OCI-M2 (cell line): ENCODE measurements around the gene ANKMY1.

Experiments
- DNase-seq: peaks from one replicate; lab custom pipeline; 2025; ENCODE audit not compliant: unreplicated experiment; lab: John Stamatoyannopoulos, UW

ANKMY1 gene

DNA sequence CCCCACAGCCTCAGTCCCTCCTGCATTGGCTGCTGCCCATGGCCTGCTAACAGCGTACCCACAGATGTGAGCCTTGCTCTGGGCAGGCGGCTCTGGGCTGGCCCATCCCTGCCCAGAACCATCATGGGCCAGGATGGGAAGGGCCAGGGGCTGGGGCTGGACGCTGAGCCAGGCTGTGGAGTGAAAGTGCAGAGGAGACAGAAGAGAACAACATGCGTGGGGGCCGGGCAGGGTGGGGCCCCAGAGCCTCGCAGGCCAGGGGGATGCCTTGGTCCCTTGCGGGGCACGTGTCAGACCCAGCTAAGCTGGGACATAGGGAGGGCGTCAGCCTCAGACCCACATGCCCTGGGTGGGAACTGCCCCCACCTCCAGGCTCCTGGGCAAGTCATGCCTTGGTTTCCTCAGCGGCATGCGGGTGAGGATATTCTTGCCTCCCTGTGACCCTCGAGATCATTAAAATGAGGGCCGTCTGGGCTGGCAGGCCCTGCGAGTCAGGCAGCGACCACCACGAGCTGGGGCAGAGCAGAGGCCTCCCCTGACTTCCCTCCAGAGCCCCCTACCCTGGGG lies 95.0 kb downstream of the ANKMY1 start:
- no peak for DNase-seq

DNA sequence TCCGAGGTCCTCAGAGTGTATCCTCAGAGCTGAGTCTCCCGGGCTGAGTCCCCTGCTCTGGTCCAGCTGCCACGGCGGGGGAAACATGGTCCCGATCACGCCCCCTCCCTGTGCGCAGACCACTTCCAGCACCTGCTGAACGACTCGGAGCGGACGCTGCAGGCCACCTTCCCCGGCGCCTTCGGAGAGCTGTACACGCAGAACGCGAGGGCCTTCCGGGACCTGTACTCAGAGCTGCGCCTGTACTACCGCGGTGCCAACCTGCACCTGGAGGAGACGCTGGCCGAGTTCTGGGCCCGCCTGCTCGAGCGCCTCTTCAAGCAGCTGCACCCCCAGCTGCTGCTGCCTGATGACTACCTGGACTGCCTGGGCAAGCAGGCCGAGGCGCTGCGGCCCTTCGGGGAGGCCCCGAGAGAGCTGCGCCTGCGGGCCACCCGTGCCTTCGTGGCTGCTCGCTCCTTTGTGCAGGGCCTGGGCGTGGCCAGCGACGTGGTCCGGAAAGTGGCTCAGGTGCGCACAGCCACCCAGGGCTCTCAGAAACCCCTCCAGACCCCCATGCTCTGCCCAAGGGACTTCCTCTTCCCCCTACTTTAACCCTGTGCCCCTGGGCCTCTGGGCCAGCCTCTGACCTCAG lies 95.6 kb downstream of the ANKMY1 start:
- no peak for DNase-seq

DNA sequence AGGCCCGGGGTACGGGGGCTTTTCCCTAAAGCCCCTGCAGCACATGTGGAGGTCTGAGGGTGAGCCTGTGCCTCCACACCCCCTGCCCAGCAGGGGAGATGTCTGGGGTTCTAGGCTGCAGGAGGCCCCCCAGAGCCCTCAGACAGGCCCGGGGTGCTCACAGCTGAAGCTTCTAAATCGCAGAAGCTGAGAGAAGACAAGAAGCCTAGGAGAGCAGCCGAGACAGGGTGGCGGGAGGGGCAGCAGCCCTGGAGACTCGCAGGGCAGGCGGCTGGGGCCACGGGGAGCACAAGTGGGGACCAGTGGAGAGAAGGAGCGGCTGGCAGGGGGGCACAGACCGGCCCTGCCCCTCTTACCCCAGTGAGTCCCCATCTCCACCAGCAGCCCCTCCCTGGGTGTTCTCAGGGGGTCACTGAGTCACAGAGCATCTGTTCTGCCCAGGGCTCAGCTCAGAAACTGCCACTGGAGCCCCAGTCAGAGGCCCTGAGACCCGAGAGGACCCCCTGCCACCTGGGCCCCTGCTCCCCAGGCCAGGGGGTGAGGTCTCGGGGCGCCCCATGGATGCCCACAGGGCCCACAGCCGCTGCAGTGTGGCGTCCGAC lies 96.2 kb downstream of the ANKMY1 start:
- no peak for DNase-seq

DNA sequence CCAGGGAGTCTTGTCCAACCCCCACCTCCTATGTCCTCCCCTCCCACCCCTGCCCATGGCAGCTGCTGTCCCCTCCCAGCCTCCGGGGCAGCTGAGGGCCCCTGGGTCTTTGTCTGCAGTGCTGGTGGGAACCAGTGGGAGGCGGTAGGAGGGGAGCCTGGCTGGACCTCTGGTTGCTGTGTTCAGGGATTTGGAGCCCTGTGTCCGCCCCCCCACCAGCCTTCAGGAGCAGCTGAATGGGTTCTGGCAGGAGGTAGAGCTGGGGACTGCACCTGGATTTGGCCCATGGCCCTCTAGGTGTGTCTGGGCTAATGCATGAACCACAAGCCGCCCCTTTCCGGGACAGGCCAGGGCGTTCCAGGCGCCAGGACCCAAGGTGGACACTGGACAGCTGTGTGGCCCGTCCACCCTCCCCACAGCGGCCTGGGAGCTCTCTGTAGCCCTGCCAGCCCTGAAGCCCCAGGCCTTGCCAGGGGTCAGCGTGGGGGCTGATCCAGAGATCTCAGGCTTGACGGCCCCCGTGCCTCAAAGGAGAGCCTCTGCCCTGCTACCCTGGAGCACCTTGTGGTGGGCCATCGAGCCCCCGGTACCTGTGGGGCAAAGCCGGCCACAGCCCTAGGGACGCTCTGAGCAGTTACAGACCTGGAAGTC lies 96.9 kb downstream of the ANKMY1 start:
- no peak for DNase-seq

DNA sequence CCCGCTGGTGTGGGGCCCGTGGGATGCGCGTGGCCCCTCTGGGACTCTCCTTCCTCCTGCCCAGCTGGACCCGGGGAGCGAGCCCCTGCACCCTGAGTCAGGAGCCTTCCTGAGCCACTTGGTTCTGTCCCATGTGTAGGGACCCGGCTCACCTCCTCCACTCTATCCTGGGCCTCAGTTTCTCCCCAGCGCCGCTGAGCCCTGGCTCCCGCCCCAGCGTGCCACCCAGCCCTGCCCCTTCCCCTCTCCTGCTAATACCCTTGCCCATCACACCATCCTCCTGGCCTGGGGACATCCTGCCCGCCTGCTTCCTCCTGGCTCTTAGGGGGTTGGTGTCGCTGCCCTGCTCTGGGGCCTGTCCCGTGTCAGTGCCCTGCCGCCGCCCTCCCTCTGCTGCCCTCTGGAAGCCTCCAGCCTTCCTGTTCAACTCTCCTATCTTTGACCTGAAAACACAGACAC lies 97.5 kb downstream of the ANKMY1 start:
- no peak for DNase-seq

DNA sequence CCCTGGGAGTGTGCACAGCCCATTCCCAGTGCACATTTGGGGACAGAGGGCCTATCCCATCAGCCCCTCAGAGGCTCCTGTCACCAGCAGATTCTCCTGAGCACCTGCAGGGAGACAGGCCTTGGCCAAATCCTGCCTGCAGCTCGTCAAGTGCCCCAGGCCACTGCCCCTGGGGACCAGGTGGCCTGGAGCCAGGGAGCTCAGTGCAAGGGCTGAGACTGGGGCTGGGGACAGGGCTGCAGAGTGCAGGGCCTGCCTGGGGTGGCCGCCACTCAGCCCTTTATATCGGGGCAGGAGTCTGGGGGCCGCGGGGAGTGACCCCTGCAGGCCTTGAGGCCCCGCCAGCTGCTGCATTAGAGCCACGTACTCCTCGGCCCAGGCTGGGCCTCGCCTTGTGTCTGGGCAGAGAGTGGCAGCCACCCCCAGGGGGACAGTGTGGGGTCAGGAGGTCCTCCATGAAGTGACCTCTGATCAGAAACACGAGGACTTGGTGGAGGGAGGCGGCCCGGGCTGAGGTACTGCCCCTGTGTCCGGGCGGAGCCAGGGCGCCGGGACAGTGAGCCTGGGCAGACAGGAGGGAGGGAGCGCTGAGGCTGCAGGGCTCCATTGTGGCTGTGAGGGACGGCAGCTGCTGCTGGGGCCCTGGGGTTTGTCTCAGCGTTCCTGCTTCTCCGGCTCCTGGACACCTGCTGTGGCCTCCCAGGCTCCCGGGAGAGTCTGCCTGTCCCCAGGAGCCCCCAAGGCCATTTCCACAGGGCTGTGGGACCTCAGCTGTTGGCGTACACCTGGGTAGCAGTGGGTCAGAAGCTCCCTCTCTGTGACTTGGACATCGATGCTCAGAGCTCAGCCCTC lies 98.2 kb downstream of the ANKMY1 start:
- DNase-seq, result no peak

DNA sequence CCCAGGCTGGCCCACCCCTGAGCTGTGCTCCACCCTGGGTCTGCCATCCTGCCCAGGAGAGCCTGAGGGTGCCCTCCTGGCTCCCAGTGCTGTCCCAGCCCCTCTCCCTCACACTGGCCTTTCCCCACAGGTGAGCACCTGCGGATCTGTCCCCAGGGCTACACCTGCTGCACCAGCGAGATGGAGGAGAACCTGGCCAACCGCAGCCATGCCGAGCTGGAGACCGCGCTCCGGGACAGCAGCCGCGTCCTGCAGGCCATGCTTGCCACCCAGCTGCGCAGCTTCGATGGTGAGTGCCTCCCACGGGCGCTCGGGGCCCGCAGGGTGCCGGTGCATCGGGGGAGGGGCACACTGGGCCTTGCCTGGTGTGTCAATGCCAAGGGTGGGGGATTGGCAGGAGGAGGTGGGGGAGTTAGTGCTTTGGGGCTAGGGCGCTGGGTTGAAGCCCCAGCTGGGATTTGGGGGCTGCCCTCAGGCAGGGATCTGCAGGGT lies 98.8 kb downstream of the ANKMY1 start:
- DNase-seq, result no peak

DNA sequence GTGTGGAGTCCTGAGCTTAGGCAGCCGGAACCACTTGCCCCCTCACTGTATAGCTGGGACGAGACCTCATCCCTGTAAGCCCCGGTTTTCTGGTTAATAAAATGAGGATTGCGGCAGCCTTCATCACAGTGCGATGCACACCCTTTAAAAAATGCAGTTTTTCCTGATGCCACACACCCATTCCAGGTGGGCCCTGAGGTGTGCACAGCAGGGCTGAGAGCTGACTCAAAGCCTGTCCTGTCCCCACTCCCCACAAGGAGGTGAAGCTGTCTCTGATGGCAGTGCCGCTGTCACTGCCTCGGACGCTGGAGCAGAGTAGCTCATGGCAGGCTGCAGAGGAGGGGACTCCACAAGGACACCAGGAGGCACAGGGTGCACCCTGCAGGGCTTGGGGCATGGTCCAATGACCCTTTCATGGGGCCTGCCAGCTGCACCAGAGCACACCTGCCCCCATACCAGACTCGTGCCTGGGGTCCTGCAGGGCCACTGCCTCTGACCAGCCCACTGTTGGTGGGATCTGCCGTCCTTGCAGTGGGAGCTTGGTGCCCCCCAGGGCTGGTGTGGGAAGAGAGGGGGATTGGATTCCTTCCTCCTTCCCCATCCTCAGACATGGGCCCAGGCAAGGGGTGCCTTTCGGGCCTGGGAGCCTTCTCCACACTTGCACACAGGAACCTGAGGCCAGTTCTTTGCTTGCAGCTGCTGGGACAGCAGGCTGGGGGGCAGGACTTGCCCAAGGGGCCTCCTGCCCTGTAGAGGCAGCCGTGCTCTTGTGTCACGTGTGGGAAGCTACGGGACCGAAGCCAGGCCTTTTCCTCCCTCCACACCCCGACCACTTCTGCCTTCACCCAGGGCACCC lies 99.5 kb downstream of the ANKMY1 start:
- DNase-seq, result no peak

DNA sequence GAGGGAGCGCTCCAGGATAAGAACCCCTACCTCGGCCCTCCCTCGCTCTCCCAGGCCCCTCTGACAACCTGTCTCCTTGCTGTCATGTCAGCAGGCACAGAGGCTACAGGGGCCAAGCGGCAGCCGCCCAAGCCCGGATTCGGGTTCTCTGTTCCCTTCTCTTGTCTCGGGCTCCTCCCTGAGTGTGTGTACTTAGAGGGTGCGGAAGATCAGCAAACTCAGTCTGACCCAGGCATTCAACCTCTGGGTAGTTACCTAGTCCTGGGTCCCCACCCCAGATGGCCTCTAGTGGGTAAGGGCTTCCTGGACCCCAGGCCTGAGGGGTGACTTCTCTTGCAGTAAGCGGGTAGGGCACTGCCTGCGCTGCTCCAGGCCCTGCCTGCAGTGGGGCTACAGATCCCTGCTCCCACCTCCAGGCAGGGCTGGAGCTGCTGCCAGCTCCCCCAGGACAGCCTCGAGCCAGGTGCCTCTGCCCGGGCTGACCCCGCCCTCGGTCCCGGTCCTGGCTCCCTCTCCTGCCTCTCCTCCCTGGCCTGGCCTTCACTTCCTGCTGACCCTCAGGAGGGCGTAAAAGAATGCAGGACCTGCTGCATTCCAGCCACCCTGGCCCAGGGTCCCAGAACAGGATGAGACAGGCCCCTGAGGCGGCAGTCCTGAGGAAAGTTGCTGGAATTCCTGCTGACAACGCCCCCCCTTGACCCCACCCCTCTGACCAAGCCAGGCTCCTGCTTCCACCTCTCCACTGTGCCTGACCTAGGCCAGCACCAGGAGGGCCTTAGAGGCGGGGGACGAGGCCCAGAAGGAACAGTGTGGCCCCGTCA lies 100.4 kb downstream of the ANKMY1 start:
- no peak for DNase-seq

DNA sequence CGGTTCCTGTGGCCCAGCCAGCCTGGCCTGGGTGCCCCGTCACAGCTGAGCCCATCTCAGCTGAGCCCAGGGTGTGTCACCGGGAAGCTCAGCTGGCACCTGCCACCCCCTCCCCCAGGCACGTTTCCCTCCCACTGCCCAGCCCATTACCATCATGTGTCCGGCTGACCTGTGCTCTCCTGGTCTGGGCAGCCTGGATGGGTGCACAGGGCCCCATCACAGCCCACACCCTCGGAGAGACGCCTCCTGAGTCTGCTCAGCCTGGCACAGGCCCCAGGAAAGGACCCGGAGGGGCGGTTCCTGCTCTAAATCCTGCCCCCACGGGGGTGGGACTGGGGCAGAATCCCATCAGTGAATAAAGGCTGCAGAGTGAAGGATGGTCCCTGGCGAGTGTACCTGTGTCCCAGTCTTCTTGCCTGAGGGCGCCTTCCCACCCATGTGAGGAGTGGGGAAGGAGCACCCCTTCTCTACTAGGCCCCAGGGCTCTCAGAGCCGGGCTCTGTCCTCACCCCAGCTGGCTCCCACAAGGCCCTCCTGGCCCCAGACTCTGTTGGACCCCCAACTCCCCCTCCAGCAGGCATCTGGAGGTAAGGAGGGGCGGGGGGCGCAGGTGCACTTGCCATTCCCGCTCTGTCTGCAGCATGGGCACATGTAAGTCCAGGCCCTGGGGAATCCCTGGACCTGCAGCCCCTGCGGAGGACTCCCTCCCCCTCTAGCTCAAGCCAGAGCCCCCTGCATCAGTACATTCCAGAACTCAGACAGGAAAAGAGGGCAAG lies 101.2 kb downstream of the ANKMY1 start:
- no peak for DNase-seq

DNA sequence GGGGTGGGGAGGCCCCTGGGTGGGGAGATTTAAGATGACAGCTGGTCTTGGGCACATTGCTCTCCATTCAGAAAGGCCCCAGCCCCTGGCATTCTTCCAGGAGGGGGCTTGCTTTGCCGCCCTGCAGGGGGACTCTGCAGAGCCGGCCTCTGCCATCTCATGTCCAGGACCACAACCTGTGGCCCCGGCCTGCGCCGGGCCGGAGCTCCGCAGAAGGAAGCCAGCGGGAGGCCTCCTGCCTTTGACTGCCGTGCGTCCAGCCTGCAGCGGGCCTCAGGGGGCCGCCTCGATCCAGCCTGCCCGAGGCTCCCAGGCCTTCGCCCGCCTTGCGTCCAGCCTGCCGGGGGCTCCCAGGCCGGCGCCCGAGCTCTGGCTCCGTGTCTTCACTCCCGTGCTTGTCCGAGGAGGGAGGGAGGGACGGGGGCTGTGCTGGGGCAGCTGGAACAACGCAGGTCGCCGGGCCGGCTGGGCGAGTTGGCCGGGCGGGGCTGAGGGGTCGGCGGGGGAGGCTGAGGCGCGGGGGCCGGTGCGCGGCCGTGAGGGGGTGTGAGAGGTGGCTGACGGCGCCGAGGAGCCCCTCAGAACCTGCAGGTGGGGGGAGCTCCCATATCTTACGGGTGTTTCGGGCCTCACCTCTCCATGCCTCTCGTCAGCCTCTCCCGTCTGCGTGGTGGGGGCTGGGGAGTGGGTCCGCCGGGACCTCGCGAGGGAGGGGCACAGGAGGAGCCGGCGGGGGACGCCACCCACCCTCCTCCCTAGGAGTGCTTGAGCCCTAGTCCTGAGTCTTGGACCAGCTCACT lies 101.9 kb downstream of the ANKMY1 start:
- DNase-seq, result no peak

DNA sequence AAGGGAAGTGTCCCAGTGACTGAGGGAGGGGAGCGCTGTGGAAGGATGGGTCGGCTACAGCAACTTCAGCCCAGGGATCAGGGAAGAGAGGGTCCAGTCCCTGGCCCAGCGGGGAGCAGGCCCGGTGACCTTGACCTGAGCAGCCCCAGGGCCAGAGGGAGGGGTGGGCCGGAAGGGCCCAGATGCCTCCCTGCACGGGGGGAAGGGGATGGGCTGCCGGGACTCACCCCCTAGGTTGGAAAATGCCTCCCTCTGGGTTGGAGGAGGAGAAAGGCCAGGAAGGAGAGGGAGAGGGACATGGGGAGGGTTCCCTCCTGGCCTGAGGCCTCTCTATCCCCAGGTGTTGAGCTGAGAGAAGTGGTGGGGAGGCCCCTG lies 102.5 kb downstream of the ANKMY1 start:
- no peak for DNase-seq

DNA sequence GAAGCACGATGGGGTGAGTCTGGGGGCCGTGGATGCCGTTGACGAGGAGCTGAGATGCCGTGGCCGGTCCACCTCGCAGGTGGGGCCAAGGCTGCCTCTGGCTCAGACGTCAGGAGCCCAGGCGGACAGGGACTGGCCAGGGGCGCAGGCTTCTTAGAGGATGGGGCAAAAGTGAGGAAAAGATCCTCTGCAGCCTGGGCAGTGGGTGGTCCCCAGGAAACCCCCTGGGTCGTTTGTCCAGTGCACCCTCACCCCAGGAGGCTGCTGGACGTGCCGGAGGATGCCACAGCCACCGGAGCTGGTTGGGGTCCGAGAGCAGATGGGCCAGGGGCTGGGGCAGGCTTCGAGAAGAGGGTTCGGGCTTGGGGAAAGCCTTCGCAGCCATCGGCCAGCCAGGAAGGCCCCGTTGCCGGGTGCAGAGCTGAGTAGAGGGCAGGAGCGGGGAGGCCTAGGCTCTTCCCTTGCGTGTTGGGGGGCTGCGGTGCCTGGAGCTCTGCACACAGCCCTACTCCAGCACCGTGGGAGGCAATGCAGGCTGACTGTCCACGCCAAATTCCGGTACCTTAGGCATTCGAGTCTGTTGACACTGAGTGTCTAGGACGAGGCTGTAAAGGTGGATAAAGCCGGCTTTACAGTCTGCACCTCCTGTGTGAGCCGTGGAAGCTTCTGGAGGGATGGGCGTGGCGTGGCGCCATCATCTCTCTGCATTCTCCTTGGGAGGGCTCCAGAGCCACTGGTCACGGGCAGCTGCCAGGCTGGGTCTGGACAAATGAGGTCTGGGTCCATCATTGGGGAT lies 103.5 kb downstream of the ANKMY1 start:
- DNase-seq, result no peak

DNA sequence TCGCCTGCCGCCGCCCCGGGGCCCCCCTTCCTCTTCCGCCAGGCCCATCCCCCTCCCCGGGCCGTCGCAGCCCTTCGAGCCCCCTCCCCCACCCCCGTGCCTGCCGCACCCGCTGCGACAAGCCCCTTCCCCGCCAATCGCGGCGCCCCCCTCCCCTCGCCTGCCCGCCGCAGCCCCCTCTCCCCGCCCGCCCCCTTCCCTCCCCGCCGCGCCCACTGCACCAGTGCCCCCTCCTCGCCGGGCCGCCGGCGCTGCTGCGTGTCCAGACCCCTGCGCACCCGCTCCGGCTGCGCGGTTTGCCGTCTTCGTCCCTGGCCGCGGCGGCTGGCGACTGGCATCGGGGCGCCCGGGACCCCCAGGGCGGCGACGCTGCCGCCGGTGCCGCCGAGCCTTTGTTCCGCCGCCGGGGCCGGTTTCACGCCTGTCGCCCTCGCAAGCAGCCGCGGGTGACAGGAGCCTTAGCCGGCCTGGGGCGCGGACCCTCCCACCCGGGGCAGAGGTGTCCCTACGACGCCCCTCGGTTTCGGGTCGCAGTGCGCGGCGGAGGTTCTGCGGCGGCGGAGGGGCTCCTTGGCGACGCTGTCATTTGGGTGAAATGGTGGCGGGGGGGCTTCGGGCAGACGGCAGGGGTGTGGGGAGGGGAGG lies 104.2 kb downstream of the ANKMY1 start:
- no peak for DNase-seq

DNA sequence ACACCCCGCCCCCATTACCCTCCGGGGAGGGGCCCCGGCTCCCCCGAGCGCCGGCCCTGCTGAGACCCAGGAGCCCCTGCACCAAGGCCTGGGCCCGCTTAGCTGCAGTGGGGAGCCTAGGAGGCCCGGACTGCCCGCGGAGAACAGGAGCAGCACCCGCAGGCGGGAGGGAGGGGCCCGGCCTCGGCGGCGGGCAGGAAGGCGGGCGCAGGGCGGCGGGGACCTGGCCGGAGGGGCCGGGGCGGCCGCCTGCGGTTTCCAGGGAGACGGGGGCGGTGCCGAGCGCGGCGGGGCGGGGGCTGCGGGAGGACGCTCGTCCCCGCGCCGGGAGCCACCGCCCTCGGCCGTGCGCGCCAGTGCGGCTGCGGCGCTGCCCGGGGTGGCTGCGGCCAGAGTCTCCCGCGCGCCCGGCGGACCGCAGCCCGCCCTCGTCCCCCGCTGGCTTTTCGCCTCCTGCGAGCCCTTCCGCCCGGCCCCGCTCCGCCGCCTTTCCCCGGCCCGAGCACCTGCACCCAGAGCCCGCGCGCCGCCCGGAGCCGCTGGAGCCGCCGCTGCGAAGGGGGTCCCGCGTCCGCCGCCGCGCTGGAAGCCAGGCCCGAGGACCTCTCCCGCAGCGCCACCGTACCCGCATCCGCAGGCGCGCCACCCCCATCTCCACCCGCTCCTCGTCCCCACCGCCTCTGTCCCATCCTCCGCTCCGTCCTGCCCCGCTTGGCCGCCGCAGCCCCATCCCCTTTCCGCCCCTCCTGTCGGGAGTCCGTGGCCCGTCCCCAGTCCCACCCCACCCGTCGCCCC lies 105.1 kb downstream of the ANKMY1 start:
- no peak for DNase-seq
